Activated CD4-positive, alpha-beta T cell treated with anti-CD3 and anti-CD28 coated beads, Interleukin-2, Interleukin-6, amounts not matched to agents 100 ng/mL and 50 ng/mL, durations not matched to agents 16 hours and 8 hours (primary cell): ENCODE measurements around the gene ATP9A.

ENCODE experiments used
- DNase-seq: peaks from one replicate; pipeline ENCODE4 v3.0.0-alpha.2; 2020

The ATP9A gene

DNA sequence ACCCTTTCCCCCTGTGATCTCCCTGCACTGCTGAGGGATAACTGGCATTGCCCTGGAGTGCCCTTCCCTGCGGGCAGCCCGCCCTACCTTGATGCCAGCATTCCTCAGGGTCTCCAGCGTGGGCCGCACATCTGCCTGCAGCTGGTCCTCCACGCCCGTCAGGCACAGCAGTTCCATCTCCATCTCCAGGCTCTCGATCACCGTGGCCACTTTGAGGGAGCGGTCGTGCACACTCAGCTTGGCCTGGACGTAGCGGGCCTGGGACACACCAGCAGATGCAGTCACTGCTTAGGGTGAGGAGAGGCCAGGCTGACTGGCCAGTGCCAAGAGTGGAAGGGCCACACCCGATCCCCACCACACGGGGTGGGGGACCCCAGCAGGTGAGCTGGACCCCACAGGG is 143.1 kb downstream of the ATP9A start:
- DNase-seq = no peak

DNA sequence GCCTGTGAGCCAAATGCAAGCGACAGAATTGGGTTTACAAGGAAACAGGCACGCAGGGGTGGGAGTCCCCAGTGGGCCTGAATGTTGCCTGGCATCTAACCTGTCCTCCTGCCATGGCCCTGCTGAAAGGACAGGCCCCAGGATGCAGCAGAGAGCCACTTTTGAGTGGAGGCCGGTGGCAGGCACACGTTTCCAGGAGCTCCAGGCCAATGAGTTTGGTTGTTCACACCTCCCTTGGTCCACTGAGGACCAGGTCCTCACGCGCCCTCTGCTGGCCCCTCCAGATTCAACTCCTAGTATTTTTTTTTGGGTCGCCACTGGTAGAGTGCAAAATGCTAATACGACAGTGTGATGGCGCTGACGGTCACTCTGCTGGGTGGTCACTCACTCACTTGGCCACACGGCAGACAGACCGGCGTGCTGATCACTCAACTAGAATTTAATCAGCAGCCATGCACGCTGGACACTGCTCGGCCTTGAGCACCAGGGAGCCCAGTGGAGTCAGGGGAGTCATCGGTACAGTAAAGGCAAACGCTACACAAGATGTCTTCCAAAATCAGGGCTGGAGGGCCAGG is 143.9 kb downstream of the ATP9A start:
- peak; percentile 80 for DNase-seq

DNA sequence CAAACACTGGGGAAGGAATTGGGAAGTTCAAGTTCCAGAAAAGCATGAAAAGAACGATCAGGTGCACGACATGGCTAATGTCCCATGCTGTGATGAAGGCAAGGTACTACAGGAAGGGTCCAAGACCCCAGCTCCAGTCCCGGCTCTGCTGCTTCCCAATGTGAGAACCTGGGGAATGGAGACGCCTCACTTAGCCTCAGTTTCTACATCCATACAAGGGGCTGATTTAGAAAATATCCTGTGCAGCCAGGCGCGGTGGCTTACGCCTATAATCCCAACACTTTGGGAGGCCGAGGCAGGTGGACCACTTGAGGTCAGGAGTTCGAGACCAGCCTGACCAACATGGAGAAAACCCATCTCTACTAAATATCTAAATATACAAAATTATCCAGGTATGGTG is 144.9 kb downstream of the ATP9A start:
- DNase-seq = no peak

DNA sequence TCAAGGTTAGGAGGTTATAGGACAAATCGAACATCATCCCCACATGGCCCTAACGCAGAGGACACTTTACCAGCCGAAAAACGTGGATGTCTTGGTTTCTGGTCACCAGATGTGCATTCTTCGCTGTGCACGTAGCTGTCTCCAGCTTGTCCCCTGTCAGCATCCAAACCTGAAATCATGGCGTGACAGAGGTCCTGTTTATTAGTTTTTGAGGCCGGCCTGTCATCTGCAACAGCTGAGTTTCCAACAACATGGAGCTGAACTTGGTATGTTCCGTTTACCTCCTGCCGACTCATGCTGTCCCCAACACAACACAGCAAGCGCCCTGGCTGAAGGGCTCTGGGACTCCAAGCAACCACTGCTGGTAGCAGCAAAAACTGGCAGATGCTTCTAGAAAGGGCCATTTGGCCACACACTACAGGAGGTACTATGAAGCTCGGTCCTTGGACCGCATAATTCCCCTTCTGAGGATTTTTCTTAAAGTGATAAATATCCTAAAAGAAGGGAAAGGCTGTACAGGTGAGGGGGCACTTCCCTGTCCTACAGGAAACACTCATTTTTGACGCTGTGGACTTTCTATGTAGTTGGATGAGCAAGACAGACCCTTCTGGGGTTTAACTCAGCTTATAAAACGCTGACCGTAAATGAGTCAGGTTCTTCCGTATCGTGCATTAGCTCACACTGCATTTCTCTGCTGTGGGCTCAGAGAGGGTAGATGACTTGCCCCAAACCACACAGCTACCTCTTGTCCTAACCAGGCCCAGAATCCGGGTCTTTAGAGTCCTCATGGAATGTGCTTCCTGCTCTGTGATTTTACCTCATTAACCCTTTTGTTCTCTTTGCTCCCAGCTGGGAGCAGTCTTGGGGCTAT is 146.0 kb downstream of the ATP9A start:
- DNase-seq = no peak

DNA sequence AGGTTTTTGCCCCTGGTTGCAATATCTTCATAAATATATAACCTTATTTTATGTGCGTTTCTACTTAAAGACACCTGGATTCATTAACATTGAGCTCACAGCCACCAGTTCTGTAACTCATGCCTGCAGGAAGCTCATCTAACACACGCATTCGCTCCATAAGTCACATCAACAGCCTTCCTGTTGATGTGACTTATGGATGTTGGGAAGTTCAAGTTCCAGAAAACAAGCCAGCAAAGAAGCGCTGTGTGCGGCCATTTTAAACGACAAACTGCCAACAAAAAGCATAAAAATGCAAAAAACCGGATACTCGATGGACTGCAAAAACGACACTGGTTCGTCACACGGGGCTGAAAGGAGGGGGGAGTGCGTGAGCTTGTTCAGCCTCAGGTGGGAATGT is 147.8 kb downstream of the ATP9A start:
- DNase-seq = no peak

DNA sequence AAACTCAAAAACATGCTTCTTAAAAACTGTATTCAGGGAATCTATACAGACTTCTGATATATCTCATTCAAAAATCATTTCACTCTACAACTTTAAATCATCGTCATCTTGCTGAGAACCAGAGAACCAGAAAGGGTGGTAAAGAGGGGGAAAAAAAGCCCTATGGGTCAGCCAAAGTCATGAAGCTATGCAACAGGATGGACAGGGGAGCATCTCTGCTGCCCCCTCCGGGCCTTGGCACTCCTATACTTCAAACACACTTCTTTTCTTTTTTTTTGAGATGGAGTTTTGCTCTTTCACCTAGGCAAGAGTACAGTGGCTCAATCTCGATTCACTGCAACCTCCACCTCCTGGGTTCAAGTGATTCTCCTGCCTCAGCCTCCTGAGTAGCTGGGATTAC is 152.1 kb downstream of the ATP9A start:
- DNase-seq = no peak

DNA sequence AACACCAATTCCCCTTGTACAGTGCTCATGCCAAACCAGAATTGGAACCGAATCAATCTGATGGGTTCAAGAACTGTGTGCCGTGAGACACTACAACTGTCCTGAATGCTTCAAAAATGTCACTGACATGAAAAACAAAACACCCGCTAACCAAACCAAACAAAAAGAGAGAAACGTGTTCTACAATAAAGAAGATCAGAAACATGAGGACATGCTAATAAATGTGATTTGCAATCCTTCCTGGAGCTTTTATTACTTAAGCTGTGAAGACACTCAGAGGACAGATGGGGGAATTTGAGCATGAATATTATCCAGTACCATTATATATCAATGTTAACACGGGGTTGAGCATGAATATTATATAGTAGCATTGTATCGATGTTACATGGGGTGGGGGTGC is 153.5 kb downstream of the ATP9A start:
- no peak for DNase-seq

DNA sequence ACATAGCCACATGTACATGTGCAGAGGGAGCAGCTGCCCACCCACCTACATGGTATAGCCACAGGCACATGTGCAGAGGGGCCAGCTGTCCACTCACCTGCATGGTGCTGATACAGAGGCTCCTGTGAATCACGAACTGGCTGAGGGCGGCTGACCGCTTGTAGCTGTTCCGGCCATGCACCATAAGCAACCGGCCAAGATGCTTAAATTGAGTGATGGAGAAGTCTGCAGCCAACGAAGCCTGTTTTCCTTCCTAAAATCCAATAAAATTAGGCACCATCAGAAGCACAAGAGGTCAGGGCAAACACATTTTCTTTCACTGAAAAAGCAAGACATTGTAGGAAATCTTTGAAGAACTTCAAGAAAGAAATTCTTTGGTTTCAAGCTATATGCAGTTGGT is 154.6 kb downstream of the ATP9A start:
- no peak for DNase-seq

DNA sequence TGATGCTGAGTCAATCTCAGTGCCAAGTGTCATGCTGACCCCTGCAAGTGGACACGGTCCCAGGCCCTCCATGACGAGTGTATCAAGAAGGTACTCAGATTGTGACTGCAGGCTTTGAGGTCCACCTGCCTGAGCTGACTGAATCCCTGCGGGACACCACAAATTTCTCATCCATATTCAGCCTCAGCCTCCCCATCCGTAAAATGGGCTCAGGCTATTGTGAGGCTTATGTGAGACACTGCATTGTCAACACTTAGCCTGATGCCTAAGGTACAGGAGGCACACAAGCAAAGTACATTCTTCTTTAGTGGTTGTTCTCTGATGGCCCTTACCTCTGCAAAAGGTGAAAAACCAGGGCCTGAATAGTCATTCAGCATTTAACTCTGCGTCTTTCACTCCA is 155.3 kb downstream of the ATP9A start:
- DNase-seq = no peak

DNA sequence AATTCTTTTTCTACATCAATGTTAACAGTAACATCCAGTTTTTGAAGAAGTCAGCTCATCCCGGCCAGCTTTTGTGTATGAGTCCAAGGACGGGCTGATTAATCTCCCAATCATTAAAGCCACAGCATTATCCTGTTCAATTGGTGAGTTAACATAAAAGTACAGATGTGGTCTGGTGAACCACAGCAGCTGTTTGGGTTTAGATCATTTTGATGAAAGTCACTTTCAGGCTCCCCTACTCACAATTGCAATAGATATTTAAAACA is 156.6 kb downstream of the ATP9A start:
- no peak for DNase-seq

DNA sequence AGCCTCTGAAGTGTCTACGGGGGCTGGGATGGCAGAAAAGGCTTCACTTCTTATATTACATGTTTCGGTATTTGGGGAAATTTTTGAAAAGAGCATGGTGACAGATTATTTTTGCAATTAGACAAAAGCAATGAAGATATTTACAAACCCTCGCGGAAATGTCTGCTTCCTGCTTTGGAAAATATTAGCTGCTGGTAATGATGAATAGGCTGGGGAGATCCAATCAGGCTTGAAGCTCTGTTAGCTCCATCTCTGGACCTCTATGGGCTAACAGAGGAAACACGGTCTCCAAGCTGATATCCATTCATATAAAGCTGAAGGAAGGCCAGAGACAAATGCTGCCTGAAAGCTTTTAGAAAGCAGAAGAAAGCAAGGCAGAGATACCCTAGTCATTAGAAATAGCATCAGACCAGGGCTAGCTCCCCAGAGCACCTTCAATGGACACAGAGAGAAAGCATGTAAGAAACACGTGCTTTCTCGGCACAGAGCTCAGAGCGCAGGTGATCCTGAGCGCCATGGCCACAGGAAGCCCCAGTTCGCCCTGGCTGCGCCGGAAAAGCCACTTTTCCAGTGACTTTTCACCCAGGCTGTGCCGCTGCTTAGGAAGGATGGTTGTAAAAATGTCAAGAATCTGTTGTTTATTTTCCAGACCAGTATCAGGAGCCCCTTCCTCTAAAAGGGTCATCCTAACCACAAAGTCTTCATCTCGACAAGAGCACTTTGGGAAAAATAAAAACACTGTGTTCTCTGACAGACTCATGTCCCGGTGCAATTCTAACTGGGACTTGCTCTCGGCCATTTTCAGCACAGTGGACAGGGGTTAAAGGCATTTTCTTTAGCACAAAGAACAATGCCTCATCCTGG is 157.2 kb downstream of the ATP9A start:
- no peak for DNase-seq

DNA sequence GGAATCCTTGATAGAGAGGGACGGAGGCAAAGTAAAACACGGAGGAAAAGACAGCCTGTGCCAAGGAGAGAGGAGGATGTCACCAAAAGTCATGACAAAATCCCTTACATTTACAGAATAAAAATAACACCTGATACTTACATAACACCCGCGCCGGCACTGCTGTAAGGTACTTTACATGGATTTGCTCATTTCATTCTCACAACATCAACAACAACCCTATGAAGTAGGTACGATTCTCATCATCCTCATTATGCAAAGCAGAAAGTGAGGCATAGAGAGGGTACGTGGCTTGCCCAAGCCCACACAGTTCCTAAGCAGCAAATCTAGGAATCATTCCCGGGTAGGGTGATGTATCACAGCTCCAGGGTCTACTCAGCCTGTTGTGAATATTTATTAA is 158.1 kb downstream of the ATP9A start:
- DNase-seq = no peak

DNA sequence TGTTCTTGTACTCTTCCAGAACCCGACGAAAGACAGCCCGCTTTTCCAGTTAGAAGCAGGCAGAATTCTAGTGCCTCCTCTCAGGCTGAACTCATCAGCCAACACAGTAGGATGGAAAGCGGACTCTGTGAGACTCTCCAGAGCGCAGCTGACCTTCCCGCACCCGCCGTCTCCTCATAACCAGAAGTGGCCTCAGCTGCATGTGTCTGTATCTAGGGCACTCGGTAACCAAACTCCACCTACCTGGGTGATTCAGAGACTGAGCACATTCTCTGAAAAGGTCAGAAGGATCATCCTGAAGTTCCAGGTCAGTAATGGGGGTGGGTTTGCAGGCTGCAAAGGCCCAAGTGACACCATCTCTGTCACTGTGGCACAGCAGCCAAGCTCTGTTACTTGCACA is 158.9 kb downstream of the ATP9A start:
- DNase-seq = no peak

DNA sequence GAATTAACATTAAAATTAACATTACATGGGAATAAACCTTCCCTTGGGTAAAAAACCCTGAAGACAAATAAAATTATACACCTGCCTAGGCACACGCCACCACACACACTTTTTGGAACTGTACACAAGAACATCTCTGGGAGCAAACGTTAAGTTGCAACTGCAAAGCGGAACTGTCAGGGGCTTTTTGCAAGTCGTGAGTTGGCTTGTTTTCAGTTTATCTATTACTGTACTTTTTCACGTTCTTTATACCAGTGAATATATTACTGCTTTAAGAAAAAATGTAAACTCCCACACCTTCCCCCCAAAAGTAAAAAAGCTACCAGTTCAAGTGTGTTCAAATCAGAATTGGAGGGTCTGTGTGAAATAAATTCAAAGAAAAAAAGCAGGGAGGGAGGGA is 160.1 kb downstream of the ATP9A start:
- peak; percentile 66 for DNase-seq

DNA sequence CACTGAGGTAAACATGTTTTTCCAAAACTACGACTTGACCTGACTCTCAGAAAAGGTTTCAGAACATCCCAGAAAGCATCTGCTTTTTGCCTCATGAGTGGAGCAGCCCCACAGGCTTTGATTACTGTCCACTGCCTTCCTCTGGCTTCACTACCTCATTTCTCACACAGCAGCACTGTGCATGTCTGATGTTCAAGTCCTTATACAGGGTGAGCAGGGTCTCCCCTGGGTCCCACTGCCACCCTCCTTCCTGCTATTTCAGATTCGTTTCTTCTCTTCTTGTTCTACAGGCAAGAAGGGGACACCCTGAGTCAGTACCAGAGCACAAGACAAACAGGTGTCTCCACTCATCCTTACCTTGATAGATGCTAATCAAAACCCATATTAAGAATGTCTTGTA is 161.0 kb downstream of the ATP9A start:
- no peak for DNase-seq

DNA sequence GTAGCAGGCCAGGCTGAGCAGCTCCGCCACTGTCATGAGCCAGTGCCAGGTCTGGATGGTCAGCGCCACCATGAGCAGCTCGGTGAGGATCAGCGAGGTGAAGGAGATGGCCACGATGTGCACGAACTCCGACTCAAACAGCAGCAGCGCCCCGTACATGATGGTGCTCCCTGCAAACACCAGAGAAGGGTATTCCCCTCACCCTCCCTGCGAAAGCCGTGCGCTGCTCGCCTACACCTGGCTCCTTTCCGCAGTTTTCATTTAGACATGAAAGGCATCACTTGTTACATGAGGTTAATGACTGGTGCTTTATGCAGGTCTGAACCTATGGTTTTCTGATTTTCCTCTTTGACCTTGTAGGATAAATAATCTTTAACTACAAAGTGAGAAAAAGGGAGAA is 163.3 kb downstream of the ATP9A start:
- DNase-seq = no peak

DNA sequence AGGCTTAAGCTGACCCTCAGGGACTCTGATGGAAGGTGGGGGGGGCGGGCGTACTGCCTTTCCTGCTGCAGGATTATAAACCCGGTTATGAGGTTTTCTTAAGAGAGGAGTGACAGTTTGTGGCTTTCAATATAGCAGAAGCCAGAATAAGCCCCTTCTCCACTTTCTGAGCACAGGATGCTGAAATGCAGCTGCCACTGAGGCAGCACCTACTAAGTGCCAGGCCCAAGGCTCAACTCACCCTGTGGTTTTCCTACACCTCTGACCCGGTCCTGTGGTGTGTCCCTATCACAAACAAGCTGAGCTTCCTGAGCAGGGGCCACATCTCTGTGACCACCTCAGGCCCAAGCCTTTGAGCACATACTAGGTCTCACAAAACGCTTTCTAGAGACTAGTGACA is 166.1 kb downstream of the ATP9A start:
- DNase-seq = no peak

DNA sequence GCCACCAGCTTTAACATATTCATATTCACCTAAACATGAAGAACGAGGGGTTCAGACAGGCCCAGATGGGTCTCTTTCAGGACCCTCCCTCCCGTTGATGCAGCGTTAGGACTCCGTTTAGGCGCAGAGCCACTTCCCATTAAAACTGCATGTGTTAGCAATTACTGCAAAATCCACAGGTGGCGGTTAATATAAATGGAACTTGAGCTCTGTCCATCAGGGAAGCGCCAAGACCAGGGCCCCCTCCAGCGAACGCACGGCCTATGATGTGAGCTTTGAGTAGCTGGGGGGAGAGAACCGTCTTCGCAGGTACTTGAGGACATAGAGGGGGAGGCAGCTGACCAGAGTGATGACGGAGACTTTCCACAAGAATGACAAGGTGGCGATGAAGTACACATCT is 167.2 kb downstream of the ATP9A start:
- DNase-seq = no peak

DNA sequence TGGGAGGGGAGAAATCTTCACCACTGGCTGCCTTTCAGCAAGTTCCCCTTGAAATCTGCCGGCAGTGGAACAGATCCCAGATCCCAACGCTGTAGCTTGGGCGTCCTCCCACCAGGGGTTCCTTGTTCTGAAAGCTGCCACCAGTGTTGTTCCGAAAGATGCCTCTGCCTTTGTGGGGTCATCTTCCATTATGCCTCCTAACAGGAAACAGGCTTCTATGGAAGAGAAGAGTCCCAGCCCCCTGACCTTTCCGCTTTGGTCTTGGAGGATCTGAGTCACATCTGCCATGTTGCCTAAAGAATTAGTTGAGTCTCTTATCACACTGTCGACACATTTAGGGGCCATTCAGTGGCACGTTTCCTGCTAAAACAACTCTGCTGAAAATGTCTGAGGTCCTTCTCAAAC is 168.2 kb downstream of the ATP9A start:
- DNase-seq = no peak

DNA sequence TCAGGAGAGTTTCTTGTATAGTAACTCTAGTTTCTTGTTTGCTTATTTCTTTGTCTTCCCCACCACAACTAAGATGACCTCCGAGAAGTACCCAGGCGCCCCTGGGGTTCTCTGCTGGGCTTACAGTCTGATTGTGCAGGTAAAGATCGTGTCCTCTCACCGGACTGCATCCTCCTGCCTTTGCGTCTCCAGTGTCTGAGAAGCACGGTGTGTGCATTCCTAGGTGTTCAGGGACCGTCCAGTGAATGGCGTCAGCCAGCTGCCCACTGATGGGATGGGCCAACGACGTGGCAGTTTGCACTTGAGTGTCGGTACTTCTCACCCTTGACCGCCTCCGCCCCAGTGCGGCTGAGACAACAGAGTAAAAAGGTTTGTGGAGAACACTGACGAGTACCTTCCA is 169.6 kb downstream of the ATP9A start:
- DNase-seq = no peak

DNA sequence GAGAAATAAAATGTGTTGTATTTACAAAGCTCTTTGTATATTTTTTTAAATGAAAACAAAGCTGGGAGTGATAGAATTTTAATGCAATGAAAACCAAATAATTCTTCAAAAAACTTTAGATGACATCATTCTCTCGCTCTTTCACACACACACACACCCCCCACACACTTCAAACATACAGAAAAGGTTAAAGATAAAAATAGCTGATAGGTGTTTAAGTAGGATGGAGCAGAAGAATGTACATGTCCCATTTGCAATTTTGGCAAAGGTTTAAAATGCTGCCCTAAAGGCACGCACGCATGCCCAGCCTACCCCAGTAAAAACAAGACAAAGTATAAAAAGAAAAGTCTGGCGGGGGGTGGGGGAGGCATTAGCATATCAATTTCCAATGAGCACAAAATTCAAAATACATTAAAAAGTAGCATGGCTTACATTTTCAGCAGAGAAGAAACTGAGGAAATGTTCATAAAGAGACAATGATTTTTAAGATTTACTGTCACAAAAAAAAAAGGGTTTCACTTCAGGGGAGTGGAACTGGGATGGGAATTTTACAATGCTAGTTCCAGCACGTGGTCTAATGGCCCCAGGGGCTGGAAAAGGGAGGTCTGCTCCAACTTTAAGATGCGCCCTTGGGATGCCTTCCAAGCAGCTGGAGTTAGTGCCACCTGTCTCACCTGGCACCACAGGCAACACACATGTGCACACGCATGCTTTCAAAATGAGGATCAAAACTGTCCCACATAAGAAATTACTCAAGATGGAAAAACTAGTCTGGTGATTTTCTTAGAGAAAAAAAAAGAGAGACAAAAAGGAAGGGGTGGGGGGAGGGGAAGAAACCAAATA is 170.6 kb downstream of the ATP9A start:
- no peak for DNase-seq

DNA sequence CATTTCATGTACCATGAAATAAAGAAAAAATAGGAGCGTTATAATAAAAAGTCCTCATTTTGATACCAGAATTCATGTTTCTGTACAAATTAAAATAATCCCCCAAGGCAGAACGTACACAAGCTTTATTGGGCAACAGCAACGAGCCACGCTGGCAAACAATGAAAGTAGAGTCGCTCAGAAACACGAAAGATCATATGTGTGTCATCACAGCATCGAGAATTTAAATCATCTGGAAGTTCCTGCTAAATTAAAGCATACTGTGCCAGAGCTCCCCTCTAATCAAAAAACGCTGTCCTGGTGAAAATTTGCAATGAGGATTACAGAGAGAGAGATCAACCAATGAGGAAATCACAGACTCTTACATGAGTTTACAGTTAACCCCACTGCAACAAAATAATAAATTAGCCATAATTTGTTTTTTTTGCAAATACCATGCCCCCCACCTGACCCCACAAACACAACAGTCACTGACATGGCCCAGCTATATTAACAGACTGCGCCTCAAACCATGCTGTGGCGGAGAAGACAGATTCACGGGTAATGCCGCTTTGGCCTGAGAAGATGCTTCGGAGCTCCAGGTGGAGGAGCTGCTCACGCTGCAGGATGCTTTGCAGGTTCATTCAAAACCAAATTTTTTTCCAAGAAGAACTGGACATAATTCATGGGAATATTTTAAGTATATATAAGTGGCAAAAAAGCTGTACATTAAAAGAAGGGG is 171.4 kb downstream of the ATP9A start:
- no peak for DNase-seq

DNA sequence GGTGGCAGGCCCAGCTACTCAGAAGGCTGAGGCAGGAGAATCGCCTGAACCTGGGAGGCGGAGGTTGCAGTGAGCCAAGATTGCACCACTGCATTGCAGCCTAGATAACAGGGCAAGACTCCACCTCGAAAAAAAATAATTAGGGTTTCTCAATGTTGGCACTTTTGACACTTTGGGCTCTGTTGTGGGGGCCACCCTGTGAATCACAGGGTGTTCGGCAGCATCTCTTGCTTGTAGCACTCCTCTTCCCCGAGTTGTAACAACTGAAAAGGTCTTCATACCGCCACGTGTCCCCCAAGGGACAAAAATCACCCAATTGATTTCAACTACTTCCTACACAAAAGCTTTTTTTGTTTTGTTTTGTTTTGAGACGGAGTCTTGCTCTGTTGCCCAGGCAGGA is 172.4 kb downstream of the ATP9A start:
- no peak for DNase-seq
